ENCODE measurements around the gene FREM2.

FREM2 gene

GRCh38 chr13:38735665-38736440 is 49.0 kb downstream of the FREM2 start:
- Histone ChIP-seq H3K9me2 (replicated peaks; ENCODE audit: insufficient read depth, low read length) (no peaks in the 10 kb centered on the region), H2AFZ (ENCODE audit: low read length) (no peak overlapping the region), H4K20me1 (ENCODE audit: insufficient read depth, low read length) (no peaks in the 10 kb centered on the region), H3K27me3 (replicated peaks; ENCODE audit: insufficient read depth, low read length) (no peaks in the 10 kb centered on the region), H3K9ac (ENCODE audit: low read length) (no peak overlapping the region), H3K79me2 (ENCODE audit: low read length) (no peaks in the 10 kb centered on the region), H3K27ac (ENCODE audit: low read length) (no peak overlapping the region), H3K4me1 (ENCODE audit: low read length) (no peaks in the 10 kb centered on the region), H3K4me2 (ENCODE audit: low read depth, low read length) (no peak overlapping the region), H3K4me3 (ENCODE audit: low read length) (no peak overlapping the region), H3K36me3 (replicated peaks; ENCODE audit: insufficient read depth, low read length) (no peaks in the 10 kb centered on the region), H3F3A (ENCODE audit: insufficient read depth, low read length) (no peaks in the 10 kb centered on the region), H3K9me3 (replicated peaks; ENCODE audit: insufficient read depth, low read length) (no peaks in the 10 kb centered on the region)
- DNase-seq: no peak
- TF ChIP-seq CTCF (IDR thresholded peaks at IDR 0.05; ENCODE audit: low read length): no peak

- Histone ChIP-seq H3K4me2 (ENCODE audit: low read depth, low read length) (no peak overlapping the region), H3K9ac (ENCODE audit: low read length) (no peak overlapping the region), H2AFZ (ENCODE audit: low read length) (no peak overlapping the region), H3K9me2 (replicated peaks; ENCODE audit: insufficient read depth, low read length) (no peaks in the 10 kb centered on the region), H3K9me3 (replicated peaks; ENCODE audit: insufficient read depth, low read length) (no peaks in the 10 kb centered on the region), H3K4me1 (ENCODE audit: low read length) (no peaks in the 10 kb centered on the region), H3K27me3 (replicated peaks; ENCODE audit: insufficient read depth, low read length) (no peaks in the 10 kb centered on the region), H4K20me1 (ENCODE audit: insufficient read depth, low read length) (no peaks in the 10 kb centered on the region), H3K4me3 (ENCODE audit: low read length) (no peak overlapping the region), H3K36me3 (replicated peaks; ENCODE audit: insufficient read depth, low read length) (no peaks in the 10 kb centered on the region), H3K79me2 (ENCODE audit: low read length) (no peaks in the 10 kb centered on the region), H3K27ac (ENCODE audit: low read length) (no peak overlapping the region), H3F3A (ENCODE audit: insufficient read depth, low read length) (no peaks in the 10 kb centered on the region)
- no peak for DNase-seq
- TF ChIP-seq CTCF (IDR thresholded peaks at IDR 0.05; ENCODE audit: low read length): no peak
- no peak for TF ChIP-seq EZH2phosphoT487 (IDR thresholded peaks at IDR 0.05; ENCODE audit: low read length)
- no peak for TF ChIP-seq EZH2 (optimal IDR thresholded peaks at IDR 0.05; ENCODE audit: low read depth, low read length)
Measured at GRCh38 chr13:38743466-38743865, 56.6 kb downstream of the FREM2 start.

- Histone ChIP-seq H3K4me2 (ENCODE audit: low read depth, low read length) (no peak overlapping the region), H3K9me2 (replicated peaks; ENCODE audit: insufficient read depth, low read length) (no peaks in the 10 kb centered on the region), H3K27ac (ENCODE audit: low read length) (no peak overlapping the region), H2AFZ (ENCODE audit: low read length) (no peak overlapping the region), H3K4me1 (ENCODE audit: low read length) (no peaks in the 10 kb centered on the region), H4K20me1 (ENCODE audit: insufficient read depth, low read length) (no peaks in the 10 kb centered on the region), H3K9ac (ENCODE audit: low read length) (no peak overlapping the region), H3K9me3 (replicated peaks; ENCODE audit: insufficient read depth, low read length) (no peaks in the 10 kb centered on the region), H3K4me3 (ENCODE audit: low read length) (no peak overlapping the region), H3F3A (ENCODE audit: insufficient read depth, low read length) (no peaks in the 10 kb centered on the region), H3K79me2 (ENCODE audit: low read length) (no peaks in the 10 kb centered on the region), H3K27me3 (replicated peaks; ENCODE audit: insufficient read depth, low read length) (no peaks in the 10 kb centered on the region), H3K36me3 (replicated peaks; ENCODE audit: insufficient read depth, low read length) (no peaks in the 10 kb centered on the region)
- TF ChIP-seq EZH2phosphoT487 (IDR thresholded peaks at IDR 0.05; ENCODE audit: low read length): no peak
- no peak for TF ChIP-seq EZH2 (optimal IDR thresholded peaks at IDR 0.05; ENCODE audit: low read depth, low read length)
- no peak for TF ChIP-seq CTCF (IDR thresholded peaks at IDR 0.05; ENCODE audit: low read length)
- DNase-seq: no peak
Measured at GRCh38 chr13:38752686-38753085, 65.8 kb downstream of the FREM2 start.

Measured in MM.1S (cell line).